AG09309 (cell line): ENCODE measurements around the gene CASKIN2.

Experiments used
- DNase-seq: peaks from one replicate; pipeline ENCODE4 v3.0.0-alpha.2; 2010; ENCODE audit warnings: low read depth
- H3K4me3 ChIP-seq: 2 replicates; pipeline ENCODE4 v1.5.1; 2011; ENCODE audit warnings: mild to moderate bottlenecking, low read depth, low read length, moderate library complexity; ENCODE audit not compliant: control insufficient read depth
- CTCF ChIP-seq: IDR thresholded peaks from 2 replicates; pipeline ENCODE4 v1.5.1; 2011; ENCODE audit warnings: mild to moderate bottlenecking, low read depth, low read length, inconsistent platforms; ENCODE audit not compliant: insufficient read depth, control insufficient read depth; ENCODE audit errors: missing control alignments

Gene CASKIN2

GRCh38 chr17:75498039-75498725, 17.2 kb downstream of the CASKIN2 start:
- DNase-seq, result no peak
- no peak overlapping the region for H3K4me3 ChIP-seq
- TF ChIP-seq CTCF, result no peak

- no peak overlapping the region for H3K4me3 ChIP-seq
- no peak for DNase-seq
- TF ChIP-seq CTCF, result no peak
These were observed 19.3 kb downstream of the CASKIN2 start for GRCh38 chr17:75496005-75496404.

GRCh38 chr17:75494326-75494877, 20.9 kb downstream of the CASKIN2 start:
- H3K4me3 ChIP-seq, result no peak overlapping the region
- TF ChIP-seq CTCF, result no peak
- DNase-seq, result no peak

GRCh38 chr17:75493476-75494129, 21.7 kb downstream of the CASKIN2 start:
- no peak for TF ChIP-seq CTCF
- no peak overlapping the region for H3K4me3 ChIP-seq
- DNase-seq, result no peak

- no peak overlapping the region for H3K4me3 ChIP-seq
- no peak for TF ChIP-seq CTCF
- DNase-seq, result no peak
These were observed 22.7 kb downstream of the CASKIN2 start for GRCh38 chr17:75492555-75493168.

- no peak for TF ChIP-seq CTCF
- no peak for DNase-seq
- H3K4me3 ChIP-seq, result no peak overlapping the region
These were observed 23.7 kb downstream of the CASKIN2 start for GRCh38 chr17:75491680-75492079.
